ENCODE data around the gene RPS23.
A peak's percentile ranks its signal among the peaks of the same experiment; 100 is the strongest.
"Not testable (repeated sequence)": the region's sequence is repeated elsewhere in the genome, so short reads cannot be mapped to it uniquely, and the experiment has no call there.

Gene RPS23

GRCh38 chr5:82287625-82288024 is 9.5 kb upstream of the RPS23 start:
- no peak for DNase-seq

- no peak for DNase-seq
These were observed 7.1 kb upstream of the RPS23 start for GRCh38 chr5:82285206-82285605.

- no peak for DNase-seq
These were observed 5.7 kb upstream of the RPS23 start for GRCh38 chr5:82283893-82284292.

- no peak for DNase-seq
These were observed 687 bp upstream of the RPS23 start for GRCh38 chr5:82278711-82279370.

- no peak for DNase-seq
These were observed 554 bp downstream of the RPS23 start for GRCh38 chr5:82277613-82277986.

- DNase-seq, result no peak
These were observed 1.1 kb downstream of the RPS23 start for GRCh38 chr5:82276800-82277612.

GRCh38 chr5:82275216-82275664 is 2.9 kb downstream of the RPS23 start:
- no peak for DNase-seq

GRCh38 chr5:82274343-82275211 is 3.6 kb downstream of the RPS23 start:
- no peak for DNase-seq

- peak; percentile 23 for DNase-seq
These were observed 4.7 kb downstream of the RPS23 start for GRCh38 chr5:82273426-82273825.

- DNase-seq, result not testable (repeated sequence)
These were observed 5.4 kb downstream of the RPS23 start for GRCh38 chr5:82272571-82273356.

GRCh38 chr5:82269363-82269762 is 8.8 kb downstream of the RPS23 start:
- not testable (repeated sequence) for DNase-seq

- not testable (repeated sequence) for DNase-seq
These were observed 10.7 kb downstream of the RPS23 start for GRCh38 chr5:82267297-82267933.

- no peak for DNase-seq
These were observed 13.1 kb downstream of the RPS23 start for GRCh38 chr5:82265047-82265446.

GRCh38 chr5:82259172-82259800 is 18.9 kb downstream of the RPS23 start:
- DNase-seq, result no peak

GRCh38 chr5:82257729-82258128 is 20.4 kb downstream of the RPS23 start:
- no peak for DNase-seq

- no peak for DNase-seq
These were observed 20.9 kb downstream of the RPS23 start for GRCh38 chr5:82257247-82257646.

- no peak for DNase-seq
These were observed 22.3 kb downstream of the RPS23 start for GRCh38 chr5:82255844-82256243.

- no peak for DNase-seq
These were observed 25.4 kb downstream of the RPS23 start for GRCh38 chr5:82252744-82253143.

GRCh38 chr5:82246960-82247574 is 31.1 kb downstream of the RPS23 start:
- DNase-seq, result no peak

- DNase-seq, result no peak
These were observed 33.1 kb downstream of the RPS23 start for GRCh38 chr5:82244854-82245635.

Data from CD4-positive, alpha-beta T cell treated with Interleukin-15 for 1 hour (primary cell).